Memory B cell (primary cell): ENCODE measurements around the gene PODN.

Experiments
- ATAC-seq: fragments of 150-1000 bp; cut with Tn5 transposase; 2 replicates; pipeline ENCODE4 v1.10.0; 2021; ENCODE audit warnings: low read depth, mild to moderate bottlenecking, moderate library complexity
- DNase-seq, 2 donors: peaks; one replicate each; pipeline ENCODE4 v3.0.0; 2022; ENCODE audit warnings: low spot score in 2 of 2
- H3K27ac Mint-ChIP-seq: one replicate; pipeline ENCODE4 v1.8.0; 2022; ENCODE audit warnings: mild to moderate bottlenecking, moderate library complexity, mixed read lengths
- H3K27me3 Mint-ChIP-seq: one replicate; pipeline ENCODE4 v1.8.0; 2022; ENCODE audit warnings: mixed read lengths
- H3K36me3 Mint-ChIP-seq: one replicate; pipeline ENCODE4 v1.8.0; 2022; ENCODE audit warnings: mild to moderate bottlenecking, mixed read lengths
- H3K4me1 Mint-ChIP-seq: one replicate; pipeline ENCODE4 v1.8.0; 2022; ENCODE audit warnings: mixed read lengths
- H3K4me3 Mint-ChIP-seq: one replicate; pipeline ENCODE4 v1.8.0; 2022; ENCODE audit warnings: mild to moderate bottlenecking, moderate library complexity, mixed read lengths
- H3K9me3 Mint-ChIP-seq: one replicate; pipeline ENCODE4 v1.8.0; 2022; ENCODE audit warnings: mixed read lengths

The PODN gene

DNA sequence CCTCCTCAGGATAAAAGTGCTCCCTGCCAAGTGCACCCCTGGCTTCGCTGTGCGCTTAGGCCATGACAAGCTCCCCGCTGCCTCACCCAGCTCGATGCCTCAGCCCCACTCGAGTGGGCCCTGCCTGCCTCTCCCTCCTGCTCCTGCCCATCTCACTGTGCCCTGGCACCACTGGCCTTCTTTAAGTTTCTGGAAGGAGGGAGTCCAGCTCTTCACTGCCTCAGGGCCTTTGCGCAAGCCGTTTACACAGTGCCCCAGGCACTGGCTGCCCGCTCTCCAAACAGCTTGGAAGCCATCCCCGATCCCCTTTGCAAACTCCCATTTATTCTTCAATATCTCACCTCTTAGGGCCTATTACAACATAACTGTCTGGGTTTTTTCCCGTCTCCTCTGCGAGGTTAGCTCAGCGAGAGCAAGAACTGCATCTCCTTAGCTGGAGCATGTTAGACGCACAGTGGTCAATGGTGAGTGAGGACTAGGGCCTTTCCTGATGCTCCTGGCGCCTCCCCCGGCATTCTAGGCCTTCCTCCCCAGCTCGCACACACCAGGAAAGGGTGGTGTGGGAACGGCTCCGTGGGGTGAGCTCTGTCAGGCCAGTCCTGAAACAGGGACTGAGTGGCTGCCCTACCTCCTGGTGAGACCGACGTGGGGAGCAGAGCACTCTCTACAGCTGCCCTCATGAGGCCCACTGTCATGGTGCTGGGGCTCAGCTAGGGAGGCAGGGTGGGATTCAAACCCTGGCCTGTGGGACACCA lies 31.9 kb downstream of the PODN start:
- Mint-ChIP-seq H3K4me1 (no peaks in the 10 kb centered on the region), H3K9me3 (no peaks in the 10 kb centered on the region), H3K27ac (no peak overlapping the region), H3K27me3 (peaks cover 5% of the 10 kb centered on the region), H3K4me3 (no peak overlapping the region), H3K36me3 (no peaks in the 10 kb centered on the region)
- DNase-seq (no peak), ATAC-seq (no peak)

DNA sequence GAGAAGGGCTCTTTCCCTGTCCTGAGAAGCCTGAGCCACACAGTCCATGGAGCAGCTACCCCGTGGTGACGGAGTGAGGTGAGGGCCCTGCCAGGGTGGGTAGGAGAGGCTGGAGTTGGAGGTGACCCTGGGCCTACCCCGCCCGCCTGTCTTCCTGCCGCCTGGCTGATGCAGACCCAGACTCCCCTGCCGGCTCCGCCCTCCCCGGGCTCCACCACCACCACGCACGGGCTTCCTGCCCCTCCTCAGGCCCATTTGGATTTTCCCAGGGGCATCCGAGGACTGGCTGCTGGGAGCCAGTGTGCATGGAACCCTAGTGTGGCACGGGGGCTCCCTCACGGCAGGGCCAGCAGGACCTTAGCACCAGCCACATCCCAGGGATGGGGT lies 32.5 kb downstream of the PODN start:
- no peaks in the 10 kb centered on the region for H3K4me1 Mint-ChIP-seq
- H3K27me3 Mint-ChIP-seq: peaks cover 5% of the 10 kb centered on the region
- H3K27ac Mint-ChIP-seq: no peak overlapping the region
- H3K4me3 Mint-ChIP-seq: no peak overlapping the region
- no peak for DNase-seq
- ATAC-seq: no peak
- no peaks in the 10 kb centered on the region for H3K9me3 Mint-ChIP-seq
- H3K36me3 Mint-ChIP-seq: no peaks in the 10 kb centered on the region

DNA sequence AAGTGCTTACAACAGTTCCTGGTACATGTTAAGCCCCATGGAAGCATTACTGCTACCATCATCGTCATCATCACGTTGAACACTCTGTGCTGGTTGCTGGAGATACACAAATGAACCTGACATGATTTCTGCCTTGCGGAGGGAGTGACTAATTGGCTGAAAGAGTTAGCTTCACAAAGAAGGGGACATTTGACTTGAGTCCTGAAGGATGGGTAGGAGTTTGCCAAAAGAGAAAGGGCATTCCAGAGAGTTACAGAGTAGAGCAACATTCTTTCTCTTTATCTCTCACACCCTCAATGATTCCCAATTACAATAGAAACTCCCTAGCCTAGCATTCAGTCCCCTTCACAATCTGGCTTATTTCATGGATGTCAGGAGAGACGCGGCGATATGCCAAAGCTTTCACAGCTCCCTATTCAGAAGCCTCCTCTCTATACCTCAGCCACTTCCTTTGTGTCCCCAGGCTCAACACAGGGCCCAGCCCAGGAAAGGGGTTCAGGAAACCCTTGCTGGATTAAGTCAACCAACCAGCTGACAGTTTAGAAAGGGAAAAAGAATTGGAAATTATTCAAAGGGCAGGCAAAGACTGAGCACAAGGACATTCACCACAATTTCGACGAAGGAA lies 42.4 kb downstream of the PODN start:
- H3K27ac Mint-ChIP-seq: no peak overlapping the region
- ATAC-seq (no peak), DNase-seq (no peak)
- no peaks in the 10 kb centered on the region for H3K36me3 Mint-ChIP-seq
- H3K27me3 Mint-ChIP-seq: peaks cover 10% of the 10 kb centered on the region
- no peaks in the 10 kb centered on the region for H3K9me3 Mint-ChIP-seq
- no peak overlapping the region for H3K4me3 Mint-ChIP-seq
- H3K4me1 Mint-ChIP-seq: no peaks in the 10 kb centered on the region

DNA sequence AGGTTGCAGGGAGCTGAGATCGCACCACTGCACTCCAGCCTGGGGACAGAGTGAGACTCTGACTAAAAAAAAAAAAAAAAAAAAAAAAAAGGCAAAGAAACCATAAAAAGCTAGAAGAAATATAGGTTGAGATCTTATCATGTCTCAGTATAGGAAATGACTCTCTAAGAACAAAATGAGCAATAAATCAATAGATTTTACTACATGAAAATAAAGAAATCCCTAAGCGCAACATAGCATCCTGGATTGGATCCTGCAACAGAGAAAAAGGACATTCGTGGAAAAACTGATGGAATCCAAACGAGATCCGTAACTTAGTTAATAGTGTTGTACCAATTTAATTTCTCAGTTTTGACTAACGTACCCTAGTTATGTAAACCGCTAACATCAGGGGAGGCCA lies 45.1 kb downstream of the PODN start:
- no peak overlapping the region for H3K4me3 Mint-ChIP-seq
- DNase-seq: no peak
- H3K27me3 Mint-ChIP-seq: peaks cover 17% of the 10 kb centered on the region
- no peak overlapping the region for H3K27ac Mint-ChIP-seq
- H3K9me3 Mint-ChIP-seq: no peaks in the 10 kb centered on the region
- peaks cover 2% of the 10 kb centered on the region for H3K4me1 Mint-ChIP-seq
- no peak for ATAC-seq
- H3K36me3 Mint-ChIP-seq: no peaks in the 10 kb centered on the region

DNA sequence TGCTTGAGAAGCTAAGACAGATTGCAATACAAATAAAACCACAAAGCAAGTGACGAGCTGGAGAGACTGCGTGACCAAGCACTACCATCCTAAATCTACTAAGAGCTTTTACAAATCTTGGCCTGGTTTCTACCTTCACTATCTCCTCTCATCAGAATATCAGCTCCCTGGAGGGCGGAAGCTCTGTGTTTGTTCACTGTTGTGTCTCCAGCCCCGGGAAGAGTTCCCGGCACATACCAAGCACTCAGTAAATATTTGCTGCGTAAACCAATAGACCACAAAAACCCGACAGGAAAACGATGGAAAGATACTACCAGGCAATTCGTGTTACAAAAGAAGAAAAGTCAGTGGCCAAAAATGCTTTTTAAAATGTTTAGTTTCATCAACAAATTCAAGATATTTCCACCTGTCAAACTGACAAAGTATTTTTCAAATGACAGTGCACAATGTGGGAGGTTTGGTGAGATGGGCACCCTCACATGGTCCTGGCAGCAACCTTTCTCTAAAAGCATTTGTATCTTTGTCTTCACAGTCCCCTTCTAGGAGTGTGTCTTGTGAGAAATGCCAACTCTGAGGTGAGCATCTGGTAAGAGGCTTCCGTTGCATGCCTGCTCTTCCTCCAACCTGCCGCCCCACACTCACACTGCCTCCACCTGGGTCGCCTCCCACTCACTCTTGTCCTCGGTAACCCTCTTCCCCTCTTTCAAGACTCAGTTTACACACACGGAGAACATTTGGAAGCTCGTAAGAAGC lies 45.7 kb downstream of the PODN start:
- DNase-seq: no peak
- no peak for ATAC-seq
- H3K4me3 Mint-ChIP-seq: no peak overlapping the region
- H3K4me1 Mint-ChIP-seq: peaks cover 2% of the 10 kb centered on the region
- peaks cover 4% of the 10 kb centered on the region for H3K9me3 Mint-ChIP-seq
- no peaks in the 10 kb centered on the region for H3K36me3 Mint-ChIP-seq
- no peak overlapping the region for H3K27ac Mint-ChIP-seq
- peaks cover 19% of the 10 kb centered on the region for H3K27me3 Mint-ChIP-seq

DNA sequence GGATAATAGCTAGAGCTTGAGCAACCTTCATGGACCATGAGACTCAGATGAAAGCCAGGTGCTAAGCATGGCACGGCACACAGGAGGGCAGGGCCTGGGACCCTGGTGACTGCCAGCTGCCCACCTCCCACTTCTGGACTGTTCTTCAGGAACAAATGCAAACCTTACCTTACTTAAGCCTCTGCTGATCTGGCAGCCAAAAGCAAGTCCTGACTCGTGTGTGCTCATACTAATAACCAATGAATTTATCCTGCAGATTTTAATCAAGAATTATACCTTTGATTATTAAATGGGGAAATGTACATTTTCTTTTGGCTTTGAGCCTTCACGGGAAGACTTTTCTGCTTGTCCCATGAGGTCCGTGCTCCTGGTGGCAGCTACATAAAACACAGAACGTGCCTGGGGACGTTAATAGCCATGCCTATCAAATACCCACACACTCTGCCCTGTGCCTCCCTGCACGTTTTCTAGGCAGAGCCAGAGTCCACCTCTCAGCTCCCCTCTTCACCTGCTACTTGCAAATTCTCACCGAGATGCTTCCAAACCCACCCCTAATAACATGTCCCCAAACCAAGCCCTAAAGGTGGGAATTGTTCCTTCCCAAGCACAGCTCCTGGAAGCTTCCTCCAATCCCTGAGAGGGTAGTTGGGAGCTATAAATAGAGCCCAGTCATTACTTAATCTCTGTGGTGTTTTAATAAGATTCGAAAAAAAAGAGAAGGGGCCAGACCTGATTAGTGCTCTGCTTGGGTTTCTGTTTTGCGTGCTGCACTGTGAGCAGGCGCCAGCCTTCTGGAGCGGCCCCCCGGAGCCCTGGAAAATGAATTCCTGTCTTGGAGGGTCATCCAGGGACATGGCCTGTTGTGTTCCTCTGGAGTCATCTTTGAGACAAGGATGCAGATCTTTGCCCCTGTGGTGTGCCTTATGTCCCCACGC lies 46.9 kb downstream of the PODN start:
- H3K4me3 Mint-ChIP-seq: no peak overlapping the region
- H3K36me3 Mint-ChIP-seq: no peaks in the 10 kb centered on the region
- no peak overlapping the region for H3K27ac Mint-ChIP-seq
- H3K9me3 Mint-ChIP-seq: peaks cover 4% of the 10 kb centered on the region
- peaks cover 20% of the 10 kb centered on the region for H3K27me3 Mint-ChIP-seq
- DNase-seq: no peak
- no peak for ATAC-seq
- peaks cover 2% of the 10 kb centered on the region for H3K4me1 Mint-ChIP-seq

DNA sequence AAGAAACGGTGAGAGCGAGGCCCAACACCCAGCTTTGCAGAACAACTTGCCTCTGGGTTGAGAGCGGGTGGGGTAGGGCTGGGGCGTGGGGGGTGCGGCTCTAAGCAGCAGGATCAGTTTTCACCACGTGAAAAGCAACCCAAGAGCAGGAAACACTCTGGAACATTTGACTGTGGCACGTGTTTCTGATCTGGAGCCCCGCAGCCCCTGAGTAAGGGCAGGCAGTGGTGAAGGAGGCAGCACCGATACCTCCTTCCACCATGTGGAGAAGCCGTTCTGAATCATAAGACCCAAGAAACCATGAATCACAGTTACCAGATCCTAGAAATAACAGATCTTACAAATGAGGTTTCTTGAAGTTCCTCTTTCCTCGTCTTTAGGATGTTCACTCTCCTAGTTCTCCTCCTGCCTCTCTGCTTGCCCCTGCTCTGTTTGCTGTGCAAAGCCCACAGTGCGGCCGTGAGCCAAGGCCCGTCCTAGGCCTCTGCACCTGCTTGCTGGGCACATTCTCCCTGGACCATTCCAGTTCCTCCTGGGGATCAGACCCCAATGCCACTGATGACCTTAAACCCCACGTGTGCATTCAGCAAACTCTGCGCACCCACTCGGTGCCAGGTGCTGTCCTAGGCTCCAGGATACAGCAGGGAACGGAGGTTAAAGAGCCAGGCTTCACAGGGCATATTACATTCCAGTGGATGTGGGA lies 48.5 kb downstream of the PODN start:
- DNase-seq: no peak
- Mint-ChIP-seq H3K36me3 (no peaks in the 10 kb centered on the region), H3K27ac (no peak overlapping the region), H3K4me1 (peaks cover 2% of the 10 kb centered on the region), H3K4me3 (no peak overlapping the region), H3K27me3 (peaks cover 21% of the 10 kb centered on the region), H3K9me3 (peaks cover 4% of the 10 kb centered on the region)
- ATAC-seq: no peak

DNA sequence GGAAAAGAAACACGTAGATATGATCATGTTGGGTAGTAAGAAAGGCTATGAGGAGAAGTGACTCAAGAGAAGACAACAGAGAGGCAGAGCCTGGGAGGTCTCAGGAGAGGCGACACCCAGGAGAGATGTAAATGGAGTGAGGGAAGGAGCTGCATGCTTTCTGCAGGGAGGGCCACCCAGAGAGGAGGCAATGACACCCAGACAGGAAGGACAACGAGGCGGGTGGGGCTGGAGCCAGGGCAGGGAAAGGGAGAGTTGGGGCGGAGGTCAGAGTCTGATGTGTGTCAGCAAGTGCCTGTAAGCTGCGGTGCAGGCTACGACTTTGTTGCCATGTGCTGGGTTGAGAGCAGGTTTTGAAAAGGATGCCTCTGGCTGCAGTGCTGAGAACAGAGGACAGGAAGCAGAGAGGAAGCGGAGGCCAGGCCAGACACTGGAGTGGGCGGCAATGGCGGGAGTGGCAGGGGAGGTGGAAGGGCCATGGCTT lies 49.1 kb downstream of the PODN start:
- peaks cover 4% of the 10 kb centered on the region for H3K9me3 Mint-ChIP-seq
- DNase-seq (no peak), ATAC-seq (no peak)
- H3K4me3 Mint-ChIP-seq: no peak overlapping the region
- H3K27ac Mint-ChIP-seq: no peak overlapping the region
- H3K36me3 Mint-ChIP-seq: no peaks in the 10 kb centered on the region
- peaks cover 2% of the 10 kb centered on the region for H3K4me1 Mint-ChIP-seq
- H3K27me3 Mint-ChIP-seq: peaks cover 18% of the 10 kb centered on the region

DNA sequence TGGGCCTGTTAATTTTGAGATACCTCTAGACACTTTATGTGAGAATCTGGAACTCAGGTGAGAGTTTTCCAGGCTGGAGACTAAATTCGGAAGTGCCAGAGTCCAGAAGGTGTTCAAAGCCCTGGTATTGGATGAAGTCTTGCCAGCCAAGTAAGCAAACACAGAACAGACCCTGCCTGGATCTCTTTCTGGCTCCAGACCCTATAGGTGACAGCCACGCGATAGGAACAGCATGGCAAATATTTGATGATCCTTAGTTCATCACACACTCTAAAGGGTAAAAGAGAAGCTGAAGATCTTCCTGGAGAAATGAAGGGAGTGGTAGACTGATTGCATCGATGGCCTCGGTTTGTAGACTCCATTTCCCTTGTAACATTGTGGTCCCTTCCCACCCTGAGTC lies 49.7 kb downstream of the PODN start:
- no peak for ATAC-seq
- Mint-ChIP-seq H3K27me3 (peaks cover 22% of the 10 kb centered on the region), H3K27ac (no peak overlapping the region)

DNA sequence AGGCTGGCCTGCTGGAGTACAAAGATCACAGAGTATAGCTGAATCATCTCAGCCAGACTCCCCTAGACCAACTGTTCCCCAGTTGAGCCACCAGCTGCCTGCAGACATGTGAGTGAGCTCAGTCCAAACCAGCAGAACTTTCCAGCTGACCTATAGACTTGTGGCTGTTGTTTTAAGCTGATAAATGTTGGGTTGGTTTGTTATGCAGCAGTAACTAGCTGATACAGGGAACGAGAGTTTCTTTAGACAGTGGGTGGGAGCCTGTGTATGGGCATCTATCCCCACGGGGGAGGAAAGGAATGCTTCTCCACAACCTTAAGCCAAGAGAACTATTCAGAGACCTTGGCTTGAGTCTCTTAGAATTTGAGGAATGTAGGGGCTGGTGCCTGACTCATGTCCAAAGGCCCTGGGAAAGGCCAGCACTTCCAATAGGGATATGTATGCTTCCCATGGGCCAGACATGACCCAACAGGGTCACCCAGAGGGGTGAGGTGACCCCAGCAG lies 50.3 kb downstream of the PODN start:
- Mint-ChIP-seq H3K27ac (no peak overlapping the region), H3K36me3 (no peaks in the 10 kb centered on the region), H3K4me3 (no peak overlapping the region), H3K4me1 (peaks cover 2% of the 10 kb centered on the region), H3K27me3 (peaks cover 28% of the 10 kb centered on the region), H3K9me3 (peaks cover 4% of the 10 kb centered on the region)
- DNase-seq (no peak), ATAC-seq (no peak)

More for the DNA sequence above, 49.7 kb downstream of the PODN start:
- Mint-ChIP-seq H3K4me1 (peaks cover 2% of the 10 kb centered on the region), H3K36me3 (no peaks in the 10 kb centered on the region), H3K9me3 (peaks cover 4% of the 10 kb centered on the region), H3K4me3 (no peak overlapping the region)
- DNase-seq: no peak

DNA sequence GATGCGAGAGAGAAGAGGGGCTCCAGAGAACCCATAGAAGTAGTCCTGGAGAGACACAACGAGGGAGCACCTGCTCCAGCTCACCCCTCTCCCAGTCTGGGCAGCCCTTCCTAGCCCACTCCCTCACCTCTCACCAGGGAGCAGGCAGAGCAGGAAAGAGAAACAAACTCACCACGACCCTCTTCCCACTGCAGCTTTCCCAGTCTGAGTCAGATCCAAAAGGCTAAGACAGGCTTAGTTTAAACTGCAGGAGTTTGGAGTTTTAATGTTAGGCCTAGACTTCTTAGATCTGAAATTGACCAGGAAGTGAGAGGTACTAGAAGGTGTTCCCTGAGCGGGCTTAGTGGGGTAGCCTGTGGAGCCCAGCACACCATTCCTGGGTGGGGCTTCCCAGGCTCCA lies 50.8 kb downstream of the PODN start:
- Mint-ChIP-seq H3K9me3 (peaks cover 4% of the 10 kb centered on the region), H3K27me3 (peaks cover 29% of the 10 kb centered on the region), H3K36me3 (no peaks in the 10 kb centered on the region), H3K27ac (no peak overlapping the region), H3K4me1 (peaks cover 2% of the 10 kb centered on the region), H3K4me3 (no peak overlapping the region)
- DNase-seq: no peak
- no peak for ATAC-seq

DNA sequence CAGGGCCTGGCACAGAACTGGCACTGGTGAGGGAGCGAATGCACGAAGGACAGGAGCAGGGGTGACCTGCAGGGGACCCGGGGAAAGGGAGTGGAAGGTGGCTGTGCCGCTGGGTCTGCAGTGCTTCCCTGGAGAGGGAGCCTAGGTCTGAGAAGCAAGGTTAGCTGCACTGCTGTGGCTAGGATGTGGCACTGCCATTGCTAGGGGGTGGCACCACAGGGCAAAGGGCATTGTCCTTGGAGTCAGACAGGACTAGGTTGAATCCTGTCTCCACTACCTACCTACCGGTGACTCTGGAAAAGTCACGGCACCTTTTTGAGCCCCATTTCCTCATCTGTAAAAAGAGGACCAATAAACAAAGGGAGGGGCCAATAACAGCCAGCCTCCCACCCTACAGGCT lies 52.1 kb downstream of the PODN start:
- DNase-seq (no peak), ATAC-seq (no peak)
- Mint-ChIP-seq H3K4me3 (no peak overlapping the region), H3K27me3 (peaks cover 29% of the 10 kb centered on the region), H3K4me1 (peaks cover 2% of the 10 kb centered on the region), H3K36me3 (no peaks in the 10 kb centered on the region), H3K9me3 (peaks cover 4% of the 10 kb centered on the region), H3K27ac (no peak overlapping the region)
